NCI-H524 (cell line): ENCODE data around the gene ZSCAN22.
"Not testable (repeated sequence)": the region's sequence is repeated elsewhere in the genome, so short reads cannot be mapped to it uniquely, and the experiment has no call there.

Experiments used
- DNase-seq, 2 experiments: peaks; one replicate each; lab custom pipeline; 2025; lab: John Stamatoyannopoulos, UW

The ZSCAN22 gene

DNA sequence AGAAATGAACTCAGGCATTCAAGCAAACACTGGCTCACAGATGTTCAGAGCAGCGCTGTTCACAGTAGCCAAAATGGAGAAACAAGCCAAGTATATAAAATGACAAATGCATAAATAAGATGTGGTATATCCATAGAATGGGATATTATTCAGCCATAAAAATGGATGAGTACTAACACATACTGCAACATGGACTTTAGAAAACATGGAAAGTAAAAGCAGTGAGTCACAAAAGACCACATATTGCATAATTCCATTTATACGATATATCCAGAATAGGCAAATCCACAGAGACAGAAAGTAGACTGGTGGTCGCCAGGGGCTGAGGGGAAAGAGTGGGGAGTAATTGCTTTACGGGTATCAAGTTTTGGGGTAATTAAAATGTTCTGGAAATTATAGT, 47.4 kb downstream of the ZSCAN22 start:
- DNase-seq, result no peak

DNA sequence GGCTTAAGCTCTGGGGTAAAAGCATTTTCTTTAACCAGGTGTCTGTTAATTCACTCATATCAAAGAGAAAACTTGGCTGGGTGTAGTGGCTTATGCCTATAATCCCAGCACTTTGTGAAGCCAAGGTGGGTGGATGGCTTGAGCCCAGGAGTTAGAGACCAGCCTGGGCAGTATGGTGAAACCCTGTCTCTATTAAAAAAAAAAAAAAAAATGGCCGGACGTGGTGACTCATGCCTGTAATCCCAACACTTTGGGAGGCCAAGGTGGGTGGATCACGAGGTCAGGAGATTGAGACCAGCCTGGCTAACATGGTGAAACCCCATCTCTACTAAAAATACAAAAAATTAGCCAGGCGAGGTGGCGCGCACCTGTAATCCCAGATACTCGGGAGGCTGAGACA, 49.9 kb downstream of the ZSCAN22 start:
- not testable (repeated sequence) for DNase-seq

DNA sequence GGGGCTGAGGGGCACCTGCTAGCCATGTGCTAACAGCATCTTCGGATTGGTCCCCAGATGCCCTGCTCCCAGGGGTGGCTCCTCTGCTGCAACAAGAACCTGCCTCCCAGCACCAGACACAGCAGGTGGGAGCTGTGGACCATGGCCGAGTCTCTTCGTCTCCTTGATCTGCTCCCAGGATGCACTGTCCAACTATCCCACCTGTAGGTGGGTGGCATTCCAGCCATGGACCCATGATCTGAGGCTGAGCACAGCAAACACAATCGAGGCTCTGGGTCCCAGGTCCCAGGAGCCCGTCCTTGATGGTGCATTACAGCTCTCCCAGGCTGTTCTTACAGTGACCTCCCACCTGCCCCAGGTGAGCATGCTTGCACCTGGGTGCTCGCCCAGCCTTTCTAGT, 52.5 kb downstream of the ZSCAN22 start:
- no peak for DNase-seq

DNA sequence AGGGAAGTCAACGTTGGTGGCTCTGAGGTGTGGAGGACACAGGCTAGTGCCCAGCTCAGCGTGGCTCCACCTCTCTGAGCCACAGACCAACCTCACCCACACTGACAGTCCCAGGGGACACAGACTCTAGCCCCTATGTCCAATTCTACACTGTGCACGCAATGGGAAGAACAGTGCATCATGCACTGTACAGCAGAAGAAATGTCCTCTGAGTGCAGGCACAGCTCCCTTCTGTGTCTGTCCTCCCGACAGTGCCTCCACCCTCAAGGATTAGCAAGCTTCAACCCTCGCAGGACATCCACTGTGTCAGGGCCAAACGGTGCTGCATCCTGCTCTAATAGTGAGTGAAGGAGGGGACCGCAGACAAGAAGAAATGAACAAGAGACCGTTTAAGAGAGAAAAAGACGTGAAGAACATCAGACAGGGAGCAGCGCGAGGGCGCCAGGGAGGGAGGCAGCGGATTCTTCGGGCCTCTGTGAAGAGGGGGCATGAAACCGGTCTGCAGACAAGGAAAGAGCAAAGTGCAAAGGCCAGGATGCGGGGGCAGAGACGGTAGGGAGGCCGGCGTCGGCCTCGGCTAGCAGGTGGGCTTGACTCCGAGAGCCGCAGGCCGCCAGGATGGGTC, 53.4 kb downstream of the ZSCAN22 start:
- DNase-seq, result no peak

DNA sequence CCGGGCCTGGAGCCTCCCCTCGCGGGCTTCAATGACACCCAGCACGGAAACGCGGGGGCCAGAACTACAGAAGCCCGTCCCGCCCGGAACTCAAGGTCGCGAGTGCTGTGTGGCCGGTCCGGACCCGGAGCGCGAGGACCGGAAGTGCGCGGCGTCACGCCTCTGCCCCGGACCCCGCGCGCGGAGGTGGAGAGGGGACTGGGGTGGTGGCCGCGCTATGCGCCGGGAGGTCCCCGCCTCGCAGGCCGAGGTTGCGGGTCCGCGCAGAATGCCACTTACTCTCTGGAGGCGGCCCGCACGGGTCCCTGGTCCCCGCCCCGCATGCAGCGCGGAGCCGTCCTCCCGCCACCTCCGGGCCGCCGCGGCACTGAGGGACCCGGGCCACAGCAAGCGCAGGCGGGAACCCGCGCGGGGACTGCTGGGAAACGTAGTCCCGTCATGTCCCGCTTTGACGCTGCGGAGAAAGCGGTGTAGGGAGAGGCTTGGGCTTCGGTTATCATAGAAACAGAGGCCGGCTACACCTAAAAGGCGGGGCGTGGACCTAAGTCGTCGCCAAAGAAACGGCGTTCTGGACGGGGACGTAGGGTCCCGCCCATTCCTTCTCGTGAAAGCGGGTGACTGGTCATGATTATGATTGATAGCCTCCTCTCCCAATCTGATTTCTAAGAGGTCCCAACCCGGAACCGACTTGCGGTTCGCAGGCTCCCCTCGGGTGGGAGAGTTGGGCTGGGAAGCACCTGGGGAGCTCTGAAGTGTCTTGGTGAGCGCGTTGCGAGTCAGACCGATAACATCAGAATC, 54.1 kb downstream of the ZSCAN22 start, which contains the start of gene ZNF837:
Gene ZNF837 (minus strand): TSS at position 369 of the 798 bp plus-strand sequence. CDS start 11,698 bp downstream, outside the sequence.
- peak; percentile 100 for DNase-seq

DNA sequence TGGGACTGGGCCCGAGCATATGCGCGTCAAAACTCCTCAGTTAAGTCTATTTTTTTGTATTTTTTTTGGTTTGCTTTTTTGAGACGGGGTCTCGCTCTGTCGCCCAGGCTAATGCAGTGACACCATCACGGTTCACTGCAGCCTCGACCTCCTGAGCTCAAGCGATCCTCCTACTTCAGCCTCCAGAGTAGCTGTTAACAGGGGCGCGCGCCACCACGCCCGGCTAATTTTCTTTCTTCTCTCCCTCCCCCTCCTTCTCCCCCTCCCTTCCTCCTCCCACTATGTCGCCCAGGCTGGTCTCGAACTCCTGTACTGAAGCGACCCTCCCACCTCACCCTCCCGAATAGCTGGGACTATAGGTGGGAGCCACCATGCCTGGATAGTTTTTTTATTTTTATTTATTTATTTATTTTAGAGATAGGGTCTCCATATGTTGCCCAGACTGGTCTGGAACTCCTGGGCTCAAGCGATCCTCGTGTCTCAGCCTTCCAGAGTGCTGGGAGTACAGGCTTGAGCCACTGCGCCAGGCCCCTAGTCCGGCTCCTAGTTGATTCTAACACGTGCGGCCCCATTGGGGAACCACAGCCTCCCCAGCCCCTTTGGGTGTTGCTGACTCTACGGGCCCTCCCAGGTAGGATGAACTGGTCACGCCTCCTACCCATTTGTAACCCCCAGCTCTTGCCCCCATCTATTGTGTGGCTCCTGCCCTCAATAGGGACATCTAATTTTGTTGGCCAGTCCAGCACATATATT, 54.8 kb downstream of the ZSCAN22 start:
- no peak for DNase-seq

DNA sequence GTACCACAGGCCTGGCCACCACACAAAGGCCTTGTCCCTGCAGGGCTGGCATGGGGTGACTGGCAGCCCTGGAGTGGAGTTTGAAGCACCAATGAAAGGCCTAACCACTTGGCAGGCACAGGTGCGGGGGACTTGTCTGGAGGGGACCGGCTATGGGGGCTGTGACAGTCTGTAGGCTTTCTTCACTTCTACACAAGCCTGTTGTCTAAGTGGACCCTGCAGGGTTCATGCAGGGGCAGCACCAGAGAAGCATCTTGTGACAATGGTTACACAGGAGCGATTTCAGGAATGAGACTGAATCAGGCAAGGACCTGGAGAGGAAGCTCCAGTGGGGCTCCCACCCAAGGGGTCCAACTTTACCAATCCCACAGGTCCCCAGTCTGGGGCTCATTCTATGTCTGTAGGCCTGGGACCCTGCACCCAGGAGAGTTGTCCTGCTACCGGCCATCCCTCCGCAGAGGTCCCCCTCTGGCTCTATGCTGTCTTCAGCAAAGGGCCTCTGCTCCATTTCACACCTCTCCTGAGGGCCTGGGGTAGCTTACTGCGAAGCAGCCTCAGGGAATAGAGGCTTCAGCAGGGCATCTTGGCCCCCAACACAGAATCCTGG, 56.3 kb downstream of the ZSCAN22 start:
- no peak for DNase-seq

DNA sequence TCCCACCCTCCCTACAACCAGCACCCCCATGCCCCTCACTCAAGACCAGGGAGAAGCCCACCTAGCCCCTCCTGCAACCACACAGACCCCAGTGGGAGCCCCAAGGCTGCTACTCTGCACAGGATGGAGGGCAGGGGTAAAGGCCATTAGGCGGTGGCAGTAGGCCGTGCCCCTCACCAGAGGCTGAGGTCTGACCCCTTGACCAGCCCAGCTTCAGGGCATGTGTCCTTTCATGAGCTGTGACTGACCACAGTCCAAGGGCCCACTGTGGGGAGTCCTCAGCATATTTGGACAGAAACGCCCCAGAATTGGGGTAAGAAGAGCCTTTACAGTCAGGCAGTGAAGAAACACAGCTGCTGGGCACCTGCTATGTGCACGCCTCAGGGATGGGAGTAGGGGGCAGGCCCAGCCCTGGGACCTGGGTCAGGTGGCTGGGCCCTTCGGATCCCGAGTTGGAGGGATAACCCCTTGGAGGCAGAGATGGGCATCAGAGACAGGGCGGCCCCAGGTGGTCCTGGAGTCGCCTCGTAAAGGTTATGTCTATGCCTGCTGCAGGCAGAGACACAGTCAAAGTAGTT, 58.6 kb downstream of the ZSCAN22 start:
- no peak for DNase-seq

DNA sequence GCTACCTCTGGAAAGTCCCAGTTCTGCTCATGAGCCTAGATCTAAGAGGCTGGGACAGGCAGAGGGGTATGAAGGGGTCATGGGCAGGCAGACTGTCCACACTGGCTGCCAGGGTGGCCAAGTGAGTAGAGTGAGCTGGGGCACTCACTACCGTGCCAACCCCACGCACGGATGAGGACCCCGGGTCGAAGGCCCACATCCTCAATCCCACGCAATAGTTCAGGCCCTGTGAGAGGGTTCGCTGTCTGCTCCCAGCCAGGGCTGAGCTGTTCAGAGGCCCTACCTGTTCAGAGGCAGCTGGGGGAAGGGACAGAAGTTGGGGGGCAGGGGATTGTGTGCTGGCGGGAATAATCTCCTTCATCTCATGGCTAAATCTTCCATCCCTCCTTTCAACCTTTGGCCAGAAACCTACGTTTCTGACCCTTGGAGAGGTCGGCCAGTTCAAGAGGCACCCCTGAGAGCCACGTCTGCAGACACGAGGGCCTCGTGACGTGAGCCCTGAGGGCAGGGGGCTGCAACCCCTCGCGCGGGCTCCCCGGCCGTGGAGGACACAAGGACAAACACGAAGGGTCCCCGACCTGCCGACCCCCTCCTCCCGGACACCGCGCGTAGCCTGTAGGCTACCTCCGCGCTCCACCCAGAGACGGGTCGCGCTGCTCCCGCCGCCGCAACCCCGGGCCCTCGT, 59.2 kb downstream of the ZSCAN22 start:
- no peak for DNase-seq

DNA sequence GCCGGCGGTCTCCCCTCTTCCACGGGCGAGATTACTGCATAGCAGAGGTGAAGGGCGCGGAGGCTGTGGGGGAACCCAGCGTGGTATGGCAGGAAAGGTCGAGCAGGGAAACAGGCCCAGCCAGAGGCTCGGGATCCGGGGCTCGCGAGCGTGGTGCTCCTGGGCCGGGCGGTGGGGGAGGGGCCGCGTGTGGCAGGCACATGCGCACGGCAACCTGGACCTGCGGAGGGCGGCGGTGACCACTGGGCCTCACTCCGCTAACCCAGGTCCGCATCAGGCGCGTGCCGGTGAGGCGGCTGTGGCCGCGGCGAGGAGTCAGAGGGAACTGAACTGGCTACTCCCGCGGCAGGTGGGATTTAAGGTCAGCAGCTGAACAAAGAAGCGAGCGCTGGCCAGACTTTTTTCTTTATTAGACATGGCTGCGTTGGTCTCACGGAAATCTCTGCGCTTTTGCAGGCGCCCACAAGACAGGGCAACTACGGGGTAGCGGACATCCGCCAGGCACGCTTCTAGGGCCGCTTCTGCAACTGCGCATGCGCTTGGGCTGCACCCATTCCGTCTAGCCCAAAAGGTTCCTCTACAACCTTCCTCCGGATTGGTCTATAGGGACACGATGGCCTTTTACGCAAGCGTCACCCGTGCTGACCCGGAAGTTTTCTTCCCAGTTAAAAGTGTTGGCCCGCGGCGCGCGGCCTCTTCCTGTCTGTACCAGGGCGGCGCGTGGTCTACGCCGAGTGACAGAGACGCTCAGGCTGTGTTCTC, 60.0 kb downstream of the ZSCAN22 start, which contains the start of gene RPS5:
Gene RPS5 (plus strand): TSS at position 694 of the 762 bp plus-strand sequence. CDS start 869 bp downstream, outside the sequence.
- peak; percentile 97 to 99 for DNase-seq

DNA sequence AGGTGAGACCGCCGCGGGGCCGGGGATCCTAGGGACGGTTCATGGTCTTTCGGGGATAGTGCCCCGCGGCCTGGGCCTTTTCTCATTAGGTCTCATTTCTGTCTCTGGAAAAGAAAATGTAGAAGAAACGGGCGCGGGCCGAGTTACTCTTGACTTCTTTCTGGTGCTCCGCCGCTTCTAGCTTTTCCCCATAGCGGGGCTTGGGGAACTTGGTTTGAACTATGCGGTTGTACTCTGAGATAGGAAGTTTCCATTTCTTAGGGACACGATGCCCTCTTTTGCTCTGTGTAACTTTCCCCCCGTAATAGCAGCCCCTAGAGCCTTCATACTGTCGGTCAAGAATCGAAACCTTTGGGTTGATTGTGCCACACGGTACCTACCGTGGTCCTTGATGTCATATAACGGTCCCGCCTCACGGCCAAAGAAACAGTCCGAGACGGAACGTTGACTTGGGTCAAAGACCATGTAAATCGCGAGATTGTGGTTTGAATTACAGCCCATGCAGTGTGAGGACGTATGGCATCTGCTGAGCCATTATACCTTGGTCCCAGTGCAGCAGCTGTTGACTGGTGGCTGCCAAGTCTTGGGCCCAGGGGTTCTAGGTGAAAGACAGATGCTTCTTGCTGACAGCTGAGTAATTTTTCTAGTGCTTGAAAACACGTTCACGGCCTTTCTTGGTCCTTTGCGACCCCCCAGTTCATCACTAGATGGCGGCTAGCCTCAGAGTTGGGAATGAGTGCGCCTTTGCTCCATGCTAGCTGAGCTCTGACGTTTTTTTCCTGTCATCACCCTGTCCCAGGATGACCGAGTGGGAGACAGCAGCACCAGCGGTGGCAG, 60.8 kb downstream of the ZSCAN22 start:
- DNase-seq, result peak in 1 of 2 experiments; percentile 34

DNA sequence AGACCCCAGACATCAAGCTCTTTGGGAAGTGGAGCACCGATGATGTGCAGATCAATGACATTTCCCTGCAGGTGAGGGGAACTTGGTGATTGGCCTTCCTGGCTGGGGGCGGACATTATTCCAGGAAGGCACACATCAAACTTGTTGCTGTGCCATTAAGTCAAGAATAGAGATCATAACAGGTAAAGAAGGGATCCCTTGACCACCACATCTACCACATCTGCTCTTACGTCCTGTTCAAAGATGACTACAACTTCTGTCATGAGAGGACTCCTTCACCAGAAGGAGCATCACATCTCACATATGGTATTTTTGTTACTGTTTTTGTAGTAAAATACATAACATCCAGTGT, 61.4 kb downstream of the ZSCAN22 start:
- DNase-seq, result no peak
